Peyer's patch (tissue), 4 donors: Measurements from ENCODE around the gene OR1I1.

ENCODE experiments used
- CTCF ChIP-seq, 6 experiments: fragments of 450-650 bp in 4 of 6; fragments of 200-600 bp in 2 of 6; sonication (generic) in 1 of 6; IDR thresholded peaks; one replicate each; pipeline ENCODE4 v1.5.1; 2017 to 2019; ENCODE audit warnings: antibody characterized with exemption in 6 of 6, mild to moderate bottlenecking in 3 of 6, moderate library complexity in 1 of 6
- POLR2A ChIP-seq, 2 donors: fragments of 450-650 bp; IDR thresholded peaks; one replicate each; pipeline ENCODE4 v1.5.1; 2017; ENCODE audit warnings: antibody characterized with exemption in 2 of 2, mild to moderate bottlenecking in 2 of 2, moderate library complexity in 2 of 2

- TF ChIP-seq CTCF (IDR thresholded peaks at IDR 0.05) (no peak), POLR2A (IDR thresholded peaks at IDR 0.05) (no peak)
Observed at GRCh38 chr19:15096223-15096622, 14.2 kb downstream of the OR1I1 start.
